K562 (cell line): ENCODE measurements around the gene CD34. TPM values are rescaled to one million over a fixed set of nuclear protein-coding genes. Genes with fewer than 3 reads are reported as not detected.

Source experiments
- ATAC-seq: fragments of 200-7000 bp; cut with Tn5 transposase; 3 replicates; pipeline ENCODE4 v1.9.1; 2020; ENCODE audit warnings: moderate library complexity
- BruUV-seq: library from RNA; stranded (reverse); fragments of 400-500 nt; replicated peaks from 2 replicates; lab custom pipeline; 2021; lab: Mats Ljungman, UMichigan
- CTCF ChIA-PET: fragments of 300-600 bp; formaldehyde crosslinking; extraction: SDS; loops from one replicate; lab custom pipeline; 2021; ENCODE audit warnings: low intra/inter-chr PET ratio; lab: Yijun Ruan, JAX
- POLR2A ChIA-PET: fragments of 300-600, 350-650 bp; sonication (Branson Sonifier 250); formaldehyde crosslinking; extraction: SDS; loops from one replicate; lab custom pipeline; 2021; ENCODE audit warnings: antibody characterized with exemption, inconsistent platforms; lab: Yijun Ruan, JAX
- DNase-seq, 4 experiments: peaks; one replicate each; pipeline versions ENCODE4 v3.0.0 to v3.0.0-alpha.2; 2011 to 2018; ENCODE audit warnings: low spot score in 3 of 4, mixed read lengths in 3 of 4; ENCODE audit errors: extremely low read depth in 1 of 4
- FAIRE-seq: peaks from 2 replicates; lab custom pipeline; 2011; peaks lifted over from hg19 to GRCh38; lab: Jason Lieb, UNC
- H2AFZ ChIP-seq: 2 replicates; pipeline ENCODE4 v1.6.0; 2011; ENCODE audit warnings: low read depth, low read length, control low read depth, inconsistent platforms
- H3K27ac ChIP-seq: fragments of 200-600 bp; 3 replicates; pipeline ENCODE4 v1.8.0; 2011; ENCODE audit warnings: low read depth, mild to moderate bottlenecking, control low read depth, inconsistent platforms, low read length, moderate library complexity, mixed read lengths; ENCODE audit errors: extremely low read depth
- H3K27me3 ChIP-seq, 2 experiments: fragments of 300-600 bp in 1 of 2; 2 replicates in 1 of 2; 3 replicates in 1 of 2; pipeline versions ENCODE4 v1.6.0 to v1.8.0; 2011; ENCODE audit warnings: inconsistent platforms in 2 of 2, low read length in 2 of 2, mild to moderate bottlenecking in 1 of 2, mixed read lengths in 1 of 2, moderate library complexity in 1 of 2; ENCODE audit not compliant: control insufficient read depth in 2 of 2, insufficient read depth in 2 of 2
- H3K36me3 ChIP-seq: fragments of 300-600 bp; 3 replicates; pipeline ENCODE4 v1.8.0; 2011; ENCODE audit warnings: mild to moderate bottlenecking, low read length, inconsistent platforms; ENCODE audit not compliant: control insufficient read depth, insufficient read depth
- H3K4me1 ChIP-seq, 2 experiments: fragments of 200-600 bp in 1 of 2; replicated peaks in 1 of 2; 2 replicates in 1 of 2; 3 replicates in 1 of 2; pipeline versions ENCODE4 v1.5.1 to v1.8.0; 2011; ENCODE audit warnings: inconsistent platforms in 2 of 2, low read length in 2 of 2, mild to moderate bottlenecking in 1 of 2, mixed read lengths in 1 of 2, moderate library complexity in 1 of 2; ENCODE audit not compliant: control insufficient read depth in 2 of 2, insufficient read depth in 2 of 2
- H3K4me2 ChIP-seq: 2 replicates; pipeline ENCODE4 v1.6.1; 2011; ENCODE audit warnings: low read length, control low read depth, inconsistent platforms, mixed read lengths; ENCODE audit not compliant: insufficient read depth
- H3K4me3 ChIP-seq: fragments of 200-600 bp; sonication (generic), shearing (Covaris generic); 2 replicates; pipeline ENCODE4 v1.5.1; 2016; ENCODE audit warnings: control low read depth, inconsistent platforms
- H3K79me2 ChIP-seq: fragments of 200-600 bp; 3 replicates; pipeline ENCODE4 v1.8.0; 2011; ENCODE audit warnings: low read length, inconsistent platforms; ENCODE audit not compliant: control insufficient read depth, insufficient read depth
- H3K9ac ChIP-seq, 2 experiments: 2 replicates each; pipeline versions ENCODE4 v1.6.0 to v1.6.1; 2011; ENCODE audit warnings: low read depth in 2 of 2, low read length in 2 of 2, control low read depth in 1 of 2, inconsistent platforms in 1 of 2, mild to moderate bottlenecking in 1 of 2, mixed read lengths in 1 of 2; ENCODE audit not compliant: insufficient read depth in 1 of 2
- H3K9me1 ChIP-seq: one replicate; pipeline ENCODE4 v1.6.0; 2011; ENCODE audit warnings: inconsistent platforms, mild to moderate bottlenecking, low read length, moderate library complexity; ENCODE audit not compliant: control insufficient read depth, insufficient read depth
- H3K9me3 ChIP-seq: replicated peaks from 2 replicates; pipeline ENCODE4 v1.5.1; 2011; ENCODE audit warnings: low read depth, low read length, inconsistent platforms; ENCODE audit not compliant: control insufficient read depth, insufficient read depth
- H4K20me1 ChIP-seq: replicated peaks from 2 replicates; pipeline ENCODE4 v1.6.1; 2011; ENCODE audit warnings: low read length, inconsistent platforms, mixed read lengths; ENCODE audit not compliant: control insufficient read depth, insufficient read depth
- ARID1B ChIP-seq: fragments of 450-650 bp; IDR thresholded peaks from 2 replicates; pipeline ENCODE4 v1.6.1; 2016; ENCODE audit warnings: antibody characterized with exemption, mild to moderate bottlenecking, inconsistent platforms
- ASH1L ChIP-seq: fragments of 450-650 bp; IDR thresholded peaks from 2 replicates; pipeline ENCODE4 v1.6.1; 2018; ENCODE audit warnings: borderline replicate concordance, mild to moderate bottlenecking, low read depth; ENCODE audit not compliant: partially characterized antibody
- ATF7 ChIP-seq: fragments of 450-650 bp; IDR thresholded peaks from 2 replicates; pipeline ENCODE4 v1.7.1; 2014; ENCODE audit warnings: mild to moderate bottlenecking, moderate library complexity
- CBFA2T2 ChIP-seq: fragments of 450-650 bp; conservative IDR thresholded peaks from 2 replicates; pipeline ENCODE4 v1.6.1; 2017; ENCODE audit warnings: mild to moderate bottlenecking
- HMBOX1 ChIP-seq: sonication (generic); IDR thresholded peaks from 2 replicates; pipeline ENCODE4 v1.6.1; 2016
- JUN ChIP-seq, 2 experiments: sonication (generic) in 1 of 2; formaldehyde crosslinking in 1 of 2; IDR thresholded peaks; 2 replicates each; pipeline versions ENCODE4 v1.6.1 to v1.8.0; 2012 to 2022; ENCODE audit warnings: borderline replicate concordance in 2 of 2, mild to moderate bottlenecking in 2 of 2, improper control_type of control experiment in 1 of 2, low read depth in 1 of 2, low read length in 1 of 2, missing genetic modification reagents in 1 of 2
- KAT8 ChIP-seq: fragments of 450-650 bp; IDR thresholded peaks from 2 replicates; pipeline ENCODE4 v1.6.1; 2016; ENCODE audit warnings: low read depth, mild to moderate bottlenecking
- KDM2B ChIP-seq: fragments of 250-450 bp; sonication (Bioruptor Pico); IDR thresholded peaks from 2 replicates; pipeline ENCODE4 v1.8.0; 2021; ENCODE audit warnings: mild to moderate bottlenecking, moderate library complexity
- KLF6 ChIP-seq: fragments of 250-450 bp; sonication (Bioruptor Pico); IDR thresholded peaks from 2 replicates; pipeline ENCODE4 v1.4.0; 2020; ENCODE audit warnings: mild to moderate bottlenecking, moderate library complexity, borderline replicate concordance
- LCOR ChIP-seq: sonication (generic); formaldehyde crosslinking; IDR thresholded peaks from 2 replicates; pipeline ENCODE4 v1.8.0; 2022; ENCODE audit warnings: mild to moderate bottlenecking, missing genetic modification reagents
- NR4A1 ChIP-seq, 2 experiments: fragments of 250-450 bp in 1 of 2; fragments of 450-650 bp in 1 of 2; sonication (Bioruptor Pico) in 1 of 2; IDR thresholded peaks; 2 replicates each; pipeline versions ENCODE4 v1.4.0 to v1.6.1; 2016 to 2020; ENCODE audit warnings: mild to moderate bottlenecking in 2 of 2, missing compliant biosample characterization in 1 of 2, missing genetic modification characterization in 1 of 2, moderate library complexity in 1 of 2
- PREB ChIP-seq: sonication (generic); formaldehyde crosslinking; IDR thresholded peaks from 2 replicates; pipeline ENCODE4 v1.8.1; 2023; ENCODE audit warnings: mild to moderate bottlenecking, missing genetic modification reagents
- ZNF592 ChIP-seq: fragments of 450-650 bp; IDR thresholded peaks from 2 replicates; pipeline ENCODE4 v1.6.1; 2017; ENCODE audit warnings: antibody characterized with exemption, mild to moderate bottlenecking
- ZZZ3 ChIP-seq: fragments of 450-650 bp; IDR thresholded peaks from 2 replicates; pipeline ENCODE4 v1.6.1; 2016; ENCODE audit warnings: antibody characterized with exemption, mild to moderate bottlenecking, moderate library complexity
- WGBS: fragments of 100-300 bp; shearing (Covaris generic); methylation state at CpG from one replicate; pipeline ENCODE4 v1.1.6; 2016; ENCODE audit warnings: low coverage, mixed read lengths; ENCODE audit not compliant: insufficient coverage; ENCODE audit errors: missing lambda C conversion rate; 5-methylcytosine and 5-hydroxymethylcytosine counted together
- in situ Hi-C: fragments of 300-500 bp; cut with MboI; formaldehyde crosslinking; loops from 4 replicates; pipeline ENCODE4 v1.15.0; 2018; ENCODE audit warnings: inconsistent platforms, mixed read lengths
- intact Hi-C: fragments of 100-400 bp; cut with micrococcal nuclease; formaldehyde crosslinking; loops from 2 replicates; pipeline ENCODE4 v1.14.2; 2022
- polyA plus RNA-seq, 8 experiments: library from polyadenylated mRNA; depleted of rRNA in 4 of 8; stranded (reverse) in 5 of 8; unstranded in 3 of 8; fragments of >200 nt; fragmentation: Nextera tagmentation in 2 of 8; fragmentation: Illumina TruSeq in 1 of 8; extraction: Ambion mirVana in 2 of 8; extraction: Trizol in 1 of 8; gene quantifications; 2 replicates each; pipeline versions ENCODE4 v1.2.1 to v1.2.3, GENCODE V29; 2011 to 2014; ENCODE audit warnings: inconsistent platforms in 1 of 8, missing spikeins in 1 of 8
- total RNA-seq, 7 experiments: library from RNA; depleted of rRNA in 6 of 7; stranded (reverse); fragments of >200 nt in 6 of 7; fragmentation: Illumina TruSeq in 2 of 7; extraction: Trizol in 2 of 7; gene quantifications; 2 replicates each; pipeline versions ENCODE4 v1.2.1 to v1.2.3, GENCODE V29; 2011 to 2021; ENCODE audit warnings: low replicate concordance in 1 of 7

Gene CD34
- total and polyA plus RNA-seq, 9 of the 15 experiments (the other 6 are each of a cell fraction or from before 2014, with no cell fraction given), result not detected

- no peak for TF ChIP-seq PREB (CRISPR knock-in tag)
- TF ChIP-seq HMBOX1, result peak; percentile 56; the same call in 1 of the 2 replicates
- TF ChIP-seq LCOR (CRISPR knock-in tag), result peak; percentile 87
- no peak for TF ChIP-seq ZZZ3
- TF ChIP-seq JUN (IDR thresholded peaks at IDR 0.05; ENCODE audit: borderline replicate concordance, low read depth, low read length), result peak; percentile 58; the same call in 1 of the 2 replicates
- no peak for TF ChIP-seq JUN (CRISPR knock-in tag; IDR thresholded peaks at IDR 0.05; ENCODE audit: borderline replicate concordance)
- peak; percentile 90 for TF ChIP-seq ATF7
Observed at GRCh38 chr1:207935166-207935583, 24.2 kb upstream of the CD34 start (continued).

- WGBS, result 10% methylated on average over 4 of the region's 4 CpGs
- peak; percentile 66 for TF ChIP-seq ARID1B
- TF ChIP-seq ASH1L, result no peak
- TF ChIP-seq KAT8, result no peak
- peak; percentile 34; the same call in 1 of the 2 replicates for TF ChIP-seq CBFA2T2
- no peak for TF ChIP-seq NR4A1 (CRISPR knock-in tag; IDR thresholded peaks at IDR 0.05)
- TF ChIP-seq NR4A1 (tag; IDR thresholded peaks at IDR 0.05), result no peak
- TF ChIP-seq KDM2B, result no peak
- 0 out of 2 replicates have a peak, but pooled peaks have one; percentile 61 for TF ChIP-seq ZNF592
- TF ChIP-seq KLF6, result no peak
Observed at GRCh38 chr1:207933205-207933800, 22.4 kb upstream of the CD34 start.

More at GRCh38 chr1:207933205-207933800, 22.4 kb upstream of the CD34 start:
- intact Hi-C loops (no loop called here), in situ Hi-C loops (no loop called here)
- H3K9me3 ChIP-seq, result peaks cover 13% of the 10 kb centered on the region
- ATAC-seq (peak; percentile 60), DNase-seq (peak in 1 of 4 experiments; percentile 54), FAIRE-seq (peak; percentile 23)
- no peaks in the 10 kb centered on the region for H3K9me1 ChIP-seq
- no TSS peak for BruUV-seq
- peak overlapping the region; percentile 19 for H3K4me2 ChIP-seq
- H3K27ac ChIP-seq, result peak overlapping the region; percentile 6; the same call in 1 of the 3 replicates
- peaks cover 7 to 15% of the 10 kb centered on the region in 2 experiments; a peak in 3 of 5 replicates for H3K4me1 ChIP-seq
- H4K20me1 ChIP-seq, result no peaks in the 10 kb centered on the region
- ChIA-PET POLR2A (interaction anchor here (0.6 kb wide), 1 partner anchor 960 kb away, joined by 3 read pairs; no protein-coding TSS in a partner anchor), CTCF (no interaction called here)
- H3K4me3 ChIP-seq, result no peak overlapping the region
- H3K36me3 ChIP-seq, result no peaks in the 10 kb centered on the region
- H2AFZ ChIP-seq, result peak overlapping the region; percentile 57
- no peaks in the 10 kb centered on the region for H3K27me3 ChIP-seq
- no peaks in the 10 kb centered on the region for H3K79me2 ChIP-seq
- no peak overlapping the region for H3K9ac ChIP-seq
